NCI-H1048 (cell line): ENCODE results near the gene TBC1D1.

Source experiments
- DNase-seq: peaks from one replicate; lab custom pipeline; 2025; lab: John Stamatoyannopoulos, UW

TBC1D1 gene

DNA sequence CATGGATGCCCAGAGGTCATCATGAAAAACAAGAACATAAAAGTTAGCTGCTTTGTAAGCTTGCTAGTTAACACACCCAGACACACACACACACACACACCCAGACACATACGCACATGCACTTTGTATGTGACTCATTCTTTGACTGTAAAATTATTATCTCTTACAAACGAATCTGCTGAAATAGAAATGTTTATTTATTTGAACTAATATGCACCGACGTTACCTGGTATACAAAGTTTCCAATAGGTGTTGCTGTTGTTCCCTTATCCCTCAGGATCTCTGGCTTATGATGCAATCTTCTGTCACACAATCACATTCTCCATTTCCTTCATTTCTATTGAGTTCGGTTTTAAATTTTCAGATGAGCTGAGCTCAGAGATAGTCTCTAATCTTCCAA is 278.6 kb downstream of the TBC1D1 start:
- no peak for DNase-seq

DNA sequence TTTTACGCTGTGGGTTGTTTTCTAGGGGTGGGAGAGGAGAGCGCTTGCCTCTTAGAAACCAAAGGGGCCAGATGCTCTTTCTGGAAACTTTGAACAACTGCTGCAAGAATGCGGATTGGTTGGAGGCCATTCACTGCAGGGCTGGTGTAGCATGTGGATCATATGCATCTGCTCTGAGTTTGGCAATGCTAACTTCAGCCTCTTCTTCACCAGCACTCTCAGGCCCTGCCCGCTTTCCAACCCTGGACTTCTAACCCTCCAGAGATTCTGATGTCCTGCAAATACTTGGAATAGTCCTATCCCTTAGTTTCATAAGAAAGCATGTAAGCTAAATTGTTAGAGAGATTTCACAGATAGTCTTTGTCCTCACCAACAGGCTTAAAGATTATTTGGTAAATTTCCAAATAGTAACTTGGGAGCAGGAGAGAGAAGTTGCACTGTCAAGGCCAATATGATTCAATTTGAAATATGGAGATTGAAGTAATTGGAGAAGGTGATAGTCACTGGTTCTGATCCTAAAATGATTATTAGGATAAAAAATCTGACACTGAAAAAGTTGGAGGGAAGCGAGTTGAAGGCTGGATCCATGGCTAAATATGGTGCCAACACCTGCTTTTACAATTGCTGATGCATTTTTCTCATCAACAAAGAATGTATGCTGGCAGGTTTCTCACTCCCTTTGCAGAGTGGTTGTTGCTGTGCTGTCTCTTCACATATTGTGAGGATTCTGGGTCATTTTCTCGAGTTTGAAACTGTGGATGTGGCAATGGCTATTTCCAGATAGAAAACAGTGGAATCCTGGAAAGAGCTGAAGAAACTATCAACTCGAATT is 279.7 kb downstream of the TBC1D1 start:
- DNase-seq: no peak

DNA sequence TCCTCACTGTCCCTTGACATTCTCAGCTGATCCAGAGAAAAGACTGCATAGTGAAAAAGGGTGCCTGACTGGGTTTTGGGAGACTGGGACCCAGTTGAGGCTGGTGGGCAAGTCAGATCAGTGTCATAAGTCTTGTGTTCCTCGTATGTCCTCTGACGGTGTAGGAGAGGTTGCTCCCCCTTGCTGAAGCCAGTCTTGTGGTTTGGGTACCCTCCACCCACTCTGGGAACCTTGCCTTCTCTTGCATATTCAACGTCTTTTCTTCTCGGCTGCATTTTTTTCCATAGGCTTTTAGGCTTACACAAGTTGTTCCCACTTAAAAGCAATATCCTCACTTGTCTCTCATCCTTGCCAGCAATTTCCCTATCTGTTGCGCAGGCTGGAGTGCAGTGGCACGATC is 281.2 kb downstream of the TBC1D1 start:
- DNase-seq: no peak

DNA sequence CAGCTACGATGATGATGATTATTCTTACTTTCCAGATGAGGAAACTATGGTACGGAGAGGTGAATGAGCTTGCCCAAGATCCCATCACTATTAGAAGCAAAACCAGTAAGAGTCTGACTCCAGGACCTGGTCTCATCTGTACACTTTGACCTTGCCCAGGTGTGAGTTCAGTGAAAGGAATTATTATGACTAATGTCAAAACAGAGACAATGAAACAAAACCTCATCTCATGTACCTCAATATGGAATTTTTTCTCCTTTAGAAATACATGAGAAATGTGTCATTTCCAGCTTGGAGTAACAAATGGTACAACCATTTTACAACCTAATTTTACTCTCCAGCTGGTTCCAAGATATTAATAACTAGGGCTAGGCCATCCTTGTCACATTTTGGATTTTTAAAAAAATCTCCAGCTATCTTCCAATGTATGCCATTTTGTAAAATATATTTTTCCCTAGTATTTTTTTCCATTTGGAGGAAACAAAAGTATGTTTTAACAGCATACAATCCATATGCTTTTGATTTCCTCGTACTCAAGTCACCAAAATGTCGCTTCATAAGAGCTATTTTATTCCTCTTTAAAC is 283.1 kb downstream of the TBC1D1 start:
- no peak for DNase-seq

DNA sequence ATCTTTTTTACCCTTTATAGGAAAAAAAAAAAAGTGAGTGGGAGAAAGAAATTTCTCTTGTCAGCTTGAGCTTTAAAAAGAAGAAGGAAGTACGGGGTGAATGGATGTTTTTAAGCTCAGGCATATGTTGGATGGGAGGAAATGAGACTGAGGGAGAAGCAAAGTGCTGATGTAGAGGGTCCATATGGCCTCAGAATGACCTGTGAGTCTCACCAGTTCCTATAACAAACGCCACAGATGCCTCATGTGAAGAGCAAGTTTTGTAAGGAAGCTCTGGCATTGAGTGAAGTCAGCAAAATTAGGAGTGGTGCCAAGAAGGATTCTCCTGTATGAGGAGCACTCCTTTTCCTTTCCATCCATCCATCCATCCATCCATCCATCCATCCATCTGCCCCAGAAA is 283.9 kb downstream of the TBC1D1 start:
- DNase-seq: no peak

DNA sequence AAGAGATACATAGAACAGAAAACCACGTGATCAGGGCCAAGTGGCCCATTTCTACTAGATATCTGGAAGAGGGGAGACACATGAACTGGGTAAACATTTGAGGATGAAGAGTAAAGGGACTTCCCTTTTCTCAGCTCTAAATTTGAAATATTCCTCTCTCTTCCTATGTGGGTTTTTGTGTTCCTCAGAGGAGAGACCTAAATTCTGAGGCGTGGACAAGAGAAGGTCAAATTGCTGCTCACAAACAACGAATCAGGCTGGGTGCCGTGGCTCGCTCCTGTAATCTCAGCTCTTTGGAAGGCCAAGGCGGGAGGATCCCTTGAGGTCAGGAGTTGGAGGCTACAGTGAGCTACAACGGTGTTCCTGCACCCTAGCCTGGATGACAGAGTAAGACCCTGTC is 285.3 kb downstream of the TBC1D1 start:
- no peak for DNase-seq

DNA sequence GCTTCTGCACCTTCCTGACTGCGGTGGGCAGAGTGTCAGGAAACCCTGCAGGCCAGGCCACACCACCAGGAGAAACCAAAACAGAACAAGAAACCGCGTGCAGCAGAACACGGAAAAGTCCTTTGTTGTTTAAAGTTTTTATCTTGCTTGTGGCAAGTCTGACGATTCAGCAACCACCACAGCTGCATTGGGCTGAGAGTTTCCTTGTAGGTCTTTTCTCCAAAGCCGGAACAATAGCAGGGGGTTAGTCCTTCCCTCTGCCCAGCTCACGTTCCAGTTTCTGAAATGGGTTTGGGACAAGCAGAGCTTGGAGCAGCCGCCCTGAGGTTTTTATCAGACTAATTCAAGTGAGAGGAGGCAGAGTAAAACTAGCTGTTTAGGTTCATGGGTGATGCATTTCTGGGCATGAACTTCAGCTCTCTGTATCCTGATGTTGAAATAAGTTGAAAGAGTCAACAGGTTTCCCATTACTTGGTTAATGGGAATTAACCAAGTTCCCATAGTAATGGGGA is 286.2 kb downstream of the TBC1D1 start:
- no peak for DNase-seq

DNA sequence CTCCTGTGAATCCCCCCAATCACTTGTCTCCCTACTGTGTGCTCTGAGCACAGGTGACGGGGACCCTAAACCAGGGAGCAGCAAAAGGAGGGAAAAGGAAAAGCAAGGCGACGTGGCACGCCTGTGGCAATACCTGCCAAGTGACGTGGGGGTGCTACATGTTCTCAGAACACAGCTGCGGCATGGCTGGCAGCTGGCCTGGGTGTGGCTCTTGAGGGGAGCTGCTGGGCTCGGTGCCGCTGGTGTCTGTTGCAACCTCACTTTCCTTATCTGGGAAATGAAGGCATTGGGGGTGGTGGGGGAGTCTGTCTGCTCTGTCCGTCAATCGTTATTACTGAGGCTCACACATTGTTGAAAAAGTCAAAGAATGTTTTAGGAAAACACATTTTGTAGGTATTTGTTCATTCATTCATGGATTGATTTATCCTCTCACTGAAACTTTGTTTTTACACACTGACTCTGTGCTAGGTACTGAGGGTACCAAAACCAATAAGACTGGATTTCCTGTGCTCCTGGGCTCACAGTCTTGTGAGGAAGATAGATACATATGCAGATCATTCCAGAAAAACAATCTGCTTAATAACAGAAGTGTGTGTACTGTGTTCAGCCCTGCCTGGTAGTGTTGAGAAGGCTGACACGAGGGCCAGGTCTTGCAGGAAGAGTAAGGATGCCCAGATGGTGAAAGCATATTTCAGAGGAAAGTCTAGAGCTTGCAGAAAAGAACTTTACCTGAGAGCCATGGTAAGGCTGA is 286.9 kb downstream of the TBC1D1 start:
- DNase-seq: no peak

DNA sequence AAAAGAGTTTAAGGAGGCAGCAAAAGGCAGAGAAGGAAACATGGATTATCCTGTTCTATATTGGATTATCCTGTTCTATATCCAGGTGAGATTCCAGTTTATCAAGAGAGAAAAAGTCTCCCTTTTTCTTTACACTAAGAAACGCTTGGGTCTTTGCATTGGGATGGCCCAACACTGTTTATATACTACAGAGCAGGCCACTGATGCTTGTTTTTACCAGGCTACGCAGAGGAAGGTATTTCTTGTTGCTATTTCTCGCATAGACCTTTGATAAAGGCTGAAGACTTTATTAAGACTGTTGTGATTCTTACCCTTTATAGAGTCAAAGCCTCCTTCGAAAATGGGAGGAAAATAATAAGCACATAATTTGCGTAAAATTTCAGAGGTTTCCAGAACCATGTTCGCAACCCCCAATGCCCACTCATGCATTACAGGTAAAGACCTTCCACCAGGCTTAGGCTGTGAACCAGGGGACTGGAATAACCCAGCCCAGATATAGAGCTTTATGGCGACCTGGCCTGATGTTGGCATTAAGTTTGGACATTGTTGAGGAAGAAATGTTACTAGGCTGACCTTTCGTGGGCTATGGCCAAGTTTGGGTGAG is 287.6 kb downstream of the TBC1D1 start:
- no peak for DNase-seq

DNA sequence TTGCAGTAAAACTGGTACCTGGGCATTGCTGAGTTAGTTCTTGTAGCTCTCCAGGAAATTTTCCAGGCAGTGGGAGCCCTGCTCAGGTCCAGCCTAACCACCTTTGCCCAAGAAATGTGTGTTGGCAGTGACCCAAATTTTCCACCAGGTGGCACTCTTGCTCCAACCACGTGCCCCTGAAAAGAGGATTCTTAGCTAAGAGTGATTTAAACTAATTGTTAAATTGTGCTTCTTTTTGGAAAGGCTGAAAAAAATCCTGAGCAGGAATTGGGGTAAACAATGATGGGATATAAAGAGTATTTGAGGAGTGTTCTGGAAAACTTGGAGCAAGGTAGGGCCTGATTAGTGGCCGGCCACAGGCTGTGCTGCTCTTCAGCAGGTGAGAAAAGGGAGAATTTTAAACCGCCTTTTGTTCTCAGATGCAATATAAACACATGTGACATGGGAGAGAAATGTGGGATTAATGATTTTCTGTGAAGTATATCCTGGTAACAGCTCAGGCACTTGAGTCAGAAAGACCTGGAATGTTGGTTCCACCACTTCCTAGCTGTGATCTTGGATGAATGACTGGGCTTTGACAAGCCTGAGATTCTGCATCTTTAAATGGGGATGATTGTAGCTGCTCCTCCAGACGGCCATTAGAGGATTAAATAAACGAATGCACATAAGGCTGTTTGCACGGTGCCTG is 288.9 kb downstream of the TBC1D1 start:
- peak; percentile 14 for DNase-seq

DNA sequence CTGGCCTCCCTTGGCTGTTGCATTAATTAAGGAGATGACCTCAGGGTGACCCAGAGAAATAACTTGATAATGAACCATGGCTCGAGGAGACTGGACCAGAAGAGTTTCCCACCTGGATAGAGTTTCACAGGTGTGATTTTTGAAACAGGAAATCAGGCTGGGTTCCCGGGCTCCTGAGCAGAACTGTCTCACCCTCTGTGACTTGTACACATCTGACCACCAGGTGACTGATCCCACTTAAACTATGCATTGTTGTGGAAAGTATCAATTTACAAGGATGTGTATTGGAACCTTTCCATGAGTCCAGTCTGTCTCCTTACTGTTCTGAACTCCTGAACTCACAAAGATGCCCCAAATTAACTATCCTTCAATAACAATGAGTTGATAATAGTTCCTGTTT is 289.6 kb downstream of the TBC1D1 start:
- DNase-seq: no peak

DNA sequence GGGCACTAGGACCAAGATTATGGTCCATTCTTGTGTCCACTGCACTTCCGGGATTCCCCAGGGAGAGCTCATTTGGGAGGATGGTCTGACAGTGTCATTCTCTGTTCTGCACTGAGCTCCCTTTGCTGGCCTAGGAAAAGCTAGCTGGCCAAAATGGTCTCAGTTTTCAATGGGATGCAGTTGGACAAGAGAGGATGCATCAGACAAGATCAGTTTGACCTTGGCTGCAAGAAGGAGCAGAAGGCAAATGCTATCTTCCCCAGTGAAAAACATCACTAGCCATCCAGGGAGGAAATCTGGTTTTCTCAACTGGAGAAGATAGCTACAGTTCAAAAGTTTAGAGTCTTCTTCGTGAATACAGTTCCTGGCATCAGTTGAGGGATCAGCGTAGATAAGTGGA is 290.4 kb downstream of the TBC1D1 start:
- DNase-seq: no peak

DNA sequence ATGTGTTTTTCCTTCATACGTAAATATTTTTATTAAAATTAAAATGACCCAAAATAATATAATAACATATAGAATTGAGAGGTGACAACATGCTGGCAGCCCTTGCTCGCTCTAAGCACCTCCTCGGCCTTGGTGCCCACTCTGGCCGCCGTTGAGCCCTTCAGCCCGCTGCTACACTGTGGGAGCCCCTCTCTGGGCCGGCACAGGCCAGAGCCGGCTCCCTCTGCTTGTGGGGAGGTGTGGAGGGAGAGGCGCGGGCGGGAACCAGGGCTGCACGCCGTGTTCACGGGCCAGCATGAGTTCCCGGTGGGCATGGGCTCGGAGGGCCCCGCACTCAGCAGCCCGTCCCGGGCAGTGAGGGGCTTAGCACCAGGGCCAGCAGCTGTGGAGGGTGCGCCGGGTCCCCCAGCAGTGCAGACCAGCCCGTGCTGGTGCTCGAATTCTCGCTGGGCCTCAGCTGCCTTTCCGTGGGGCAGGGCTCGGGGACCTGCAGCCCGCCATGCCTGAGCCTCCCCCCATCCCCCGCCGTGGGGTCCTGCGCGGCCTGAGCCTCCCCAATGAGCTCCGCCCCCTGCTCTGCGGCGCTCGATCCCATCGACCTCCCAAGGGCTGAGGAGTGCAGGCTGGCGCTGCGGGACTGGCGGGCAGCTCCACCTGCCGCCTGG is 291.6 kb downstream of the TBC1D1 start:
- DNase-seq: no peak

DNA sequence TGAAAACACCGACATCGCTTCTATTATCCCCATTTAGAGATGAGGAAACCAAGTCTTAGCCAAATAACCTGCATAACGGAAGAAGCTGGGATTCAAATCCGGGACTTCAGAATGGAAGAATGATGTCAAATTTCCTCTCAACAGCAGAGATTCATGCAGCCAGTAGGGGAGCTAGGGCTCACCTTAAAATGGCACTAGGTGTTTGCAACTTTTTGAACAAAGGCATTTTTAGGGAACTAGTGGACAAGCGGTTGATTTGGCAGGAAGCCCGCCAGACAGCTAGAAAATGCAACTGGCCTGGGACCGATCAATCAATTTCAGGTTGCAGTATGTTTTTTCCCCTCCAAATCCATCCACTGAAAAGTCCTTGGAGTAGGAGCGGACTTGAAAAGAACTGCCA is 293.5 kb downstream of the TBC1D1 start:
- DNase-seq: no peak

DNA sequence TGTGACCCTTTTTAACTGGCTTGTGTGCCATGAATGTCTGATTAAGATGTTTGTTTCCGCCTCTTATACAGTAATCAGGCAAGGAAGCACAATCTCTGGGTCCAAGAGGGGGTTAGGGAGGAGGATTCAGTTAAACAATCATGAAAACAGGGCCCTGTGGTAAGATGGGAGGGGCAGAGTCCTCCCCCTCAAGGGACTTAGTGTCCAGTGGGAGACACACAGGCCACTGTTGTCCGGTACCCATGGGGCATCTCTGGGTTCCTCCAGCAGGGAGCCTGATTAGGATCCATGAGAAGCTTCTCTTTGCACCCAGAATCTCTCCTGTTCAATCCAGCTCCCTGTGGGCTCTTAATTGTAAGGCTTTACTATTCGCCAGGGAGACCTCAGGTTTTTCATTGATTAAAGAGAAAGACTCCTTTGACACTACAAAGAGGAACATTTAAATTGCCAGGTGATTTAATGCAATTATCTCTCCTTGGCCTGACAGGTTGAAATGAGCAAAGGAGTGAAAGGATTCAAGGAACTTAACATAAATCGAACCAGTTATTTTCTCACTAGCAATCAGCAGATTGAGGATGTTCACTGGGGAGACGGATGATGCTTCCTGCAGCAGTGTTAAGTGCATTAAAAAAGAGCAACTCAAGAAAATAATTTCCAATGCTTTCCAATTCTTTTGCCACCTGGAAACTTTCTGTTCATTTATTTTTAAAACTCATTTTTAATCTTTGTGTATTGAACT is 294.7 kb downstream of the TBC1D1 start:
- no peak for DNase-seq

DNA sequence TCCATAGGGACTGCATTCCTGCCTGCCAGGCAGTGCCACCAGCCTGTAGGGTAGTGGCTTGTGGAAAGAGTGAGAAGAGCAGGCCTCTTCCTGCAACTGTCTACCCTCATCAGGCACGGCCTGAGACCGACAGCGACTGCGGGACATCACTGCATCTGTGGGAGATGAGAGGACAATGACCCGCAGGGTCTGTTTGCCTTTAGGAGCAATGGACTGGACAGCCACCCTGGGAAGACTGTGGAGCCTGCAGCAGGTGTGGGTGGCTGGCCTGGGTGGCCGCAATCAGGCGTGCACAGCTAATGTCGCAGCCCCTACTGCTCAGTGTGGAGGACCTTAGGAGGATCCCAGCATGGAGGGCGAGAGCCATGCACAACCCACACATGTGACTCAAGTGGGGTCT is 297.3 kb downstream of the TBC1D1 start:
- no peak for DNase-seq

DNA sequence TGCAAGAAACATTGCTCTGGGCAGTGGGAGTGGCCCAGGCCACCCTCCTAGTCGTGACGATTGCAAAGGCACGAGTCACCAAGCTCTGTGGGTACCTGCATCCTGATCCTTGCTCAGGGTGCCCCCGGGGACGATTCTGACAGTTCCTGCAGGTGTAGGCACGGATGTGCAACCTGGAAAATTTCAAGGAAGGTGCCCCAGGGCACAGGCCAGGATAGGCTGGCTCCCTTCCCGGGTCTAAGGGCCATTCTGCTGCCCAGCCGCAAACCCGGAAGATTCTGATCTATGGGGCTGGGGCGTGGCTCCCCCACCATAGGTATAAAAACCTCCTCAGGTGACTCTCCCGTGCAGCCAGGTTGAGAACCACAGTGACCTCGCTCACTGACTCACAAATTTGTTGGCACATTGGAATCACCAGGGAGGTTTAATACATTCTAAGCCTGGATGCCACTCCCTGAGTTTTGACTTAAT is 297.8 kb downstream of the TBC1D1 start:
- no peak for DNase-seq
